ENCODE data around the gene PFKFB4. TPM values are rescaled to one million over a fixed set of nuclear protein-coding genes. Genes with fewer than 3 reads are reported as not detected.

PFKFB4 gene
- total and polyA plus RNA-seq, 10 of the 15 experiments (the other 5 are each of a cell fraction or from before 2014, with no cell fraction given): 0.37 to 89.1 (median 5.2) TPM

DNA sequence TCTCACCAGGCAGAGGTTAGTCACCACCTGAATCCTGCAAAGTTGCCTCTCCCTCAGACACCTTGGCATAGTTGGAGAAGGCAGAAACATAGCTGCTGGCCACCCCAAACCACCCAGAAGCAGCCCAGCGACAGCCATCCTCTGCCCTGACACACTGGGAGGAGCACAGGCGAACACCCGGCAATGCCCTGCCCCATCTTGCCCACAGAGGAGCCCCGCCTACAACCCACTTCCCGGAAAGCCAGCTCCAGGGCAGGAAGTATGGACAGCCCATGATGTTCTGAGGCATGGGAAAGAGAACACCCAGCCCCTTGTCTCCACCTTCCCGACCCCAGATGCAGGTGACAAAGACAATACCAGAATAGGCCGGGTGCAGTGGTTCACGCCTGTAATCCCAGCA is 40.0 kb downstream of the PFKFB4 start:
- Histone ChIP-seq H2AFZ (ENCODE audit: control insufficient read depth, low read depth, low read length) (no peak overlapping the region), H3K36me3 (ENCODE audit: control insufficient read depth in 2 of 2, insufficient read depth in 2 of 2, low read length in 1 of 2) (peaks cover 0 to 11% of the 10 kb centered on the region in 2 experiments; a peak in 3 of 4 replicates), H3K27ac (ENCODE audit: control insufficient read depth, insufficient read depth) (no peak overlapping the region), H3K4me2 (ENCODE audit: control insufficient read depth, insufficient read depth) (no peak overlapping the region), H3K4me3 (no peak overlapping the region), H3K79me2 (ENCODE audit: control insufficient read depth, insufficient read depth, low read length) (no peaks in the 10 kb centered on the region), H3K9ac (ENCODE audit: control insufficient read depth, insufficient read depth, low read length) (no peak overlapping the region), H3K9me3 (replicated peaks; ENCODE audit: control insufficient read depth, insufficient read depth, low read length) (no peaks in the 10 kb centered on the region), H3K4me1 (ENCODE audit: control insufficient read depth, insufficient read depth, low read length) (peaks cover 12% of the 10 kb centered on the region), H4K20me1 (ENCODE audit: control insufficient read depth, insufficient read depth) (no peaks in the 10 kb centered on the region; the same call in 1 of the 2 replicates), H3K27me3 (replicated peaks in 1 of 2; ENCODE audit: control insufficient read depth in 2 of 2, insufficient read depth in 2 of 2, low read length in 1 of 2) (no peaks in the 10 kb centered on the region)
- no peak for TF ChIP-seq HSF1 (IDR thresholded peaks at IDR 0.05; ENCODE audit: low read depth, low read length)
- no peak for TF ChIP-seq IKZF1 (conservative IDR thresholded peaks at IDR 0.05)
- TF ChIP-seq IRF4 (IDR thresholded peaks at IDR 0.05; ENCODE audit: low read depth, low read length): no peak
- no peak for TF ChIP-seq CREM (IDR thresholded peaks at IDR 0.05; ENCODE audit: low read depth)
- TF ChIP-seq SIX5 (IDR thresholded peaks at IDR 0.05; ENCODE audit: low read depth, low read length, severe bottlenecking): no peak
- no peak for TF ChIP-seq REST (IDR thresholded peaks at IDR 0.05; ENCODE audit: low read depth, low read length)
- no peak for TF ChIP-seq CHD4 (IDR thresholded peaks at IDR 0.05)
- no peak for TF ChIP-seq RELB (IDR thresholded peaks at IDR 0.05; ENCODE audit: low read depth)
- no peak for TF ChIP-seq POLR2AphosphoS5 (IDR thresholded peaks at IDR 0.05; ENCODE audit: low read length)
- TF ChIP-seq SREBF2 (IDR thresholded peaks at IDR 0.05; ENCODE audit: low read length): no peak
- no peak for TF ChIP-seq IRF3 (IDR thresholded peaks at IDR 0.05)
- TF ChIP-seq ZNF384 (IDR thresholded peaks at IDR 0.05; ENCODE audit: borderline replicate concordance, low read depth, low read length): no peak
- TF ChIP-seq CBFB (IDR thresholded peaks at IDR 0.05; ENCODE audit: low read depth): no peak
- no peak for TF ChIP-seq BHLHE40 (IDR thresholded peaks at IDR 0.05; ENCODE audit: borderline replicate concordance in 1 of 2, low read depth in 2 of 2, low read length in 1 of 2)
- no peak for TF ChIP-seq FOS (IDR thresholded peaks at IDR 0.05; ENCODE audit: borderline replicate concordance, extremely low read depth, insufficient read length)
- no peak for TF ChIP-seq HDAC6 (IDR thresholded peaks at IDR 0.05; ENCODE audit: unreplicated experiment)
- no peak for TF ChIP-seq CEBPB (IDR thresholded peaks at IDR 0.05; ENCODE audit: borderline replicate concordance in 1 of 2, low read depth in 2 of 2, low read length in 2 of 2)
- WGBS (ENCODE audit: insufficient coverage, insufficient replicate concordance, low lambda C conversion rate, missing lambda C conversion rate): 79% methylated on average over 8 of the region's 8 CpGs
- CTCF ChIA-PET: no interaction called here
- ATAC-seq (no peak), DNase-seq (ENCODE audit: low read depth, low spot score) (no peak), FAIRE-seq (no peak)
- intact Hi-C loops (cut with micrococcal nuclease; ENCODE audit: unreplicated experiment) (no loop called here), in situ Hi-C loops (cut with MboI) (no loop called here)
- POLR2A ChIA-PET: no interaction called here
- SMC1A ChIA-PET (ENCODE audit: uncharacterized antibody, unreplicated experiment): interaction anchor here (1.7 kb wide), 1 partner anchor 42 kb away, joined by 3 read pairs; no protein-coding TSS in a partner anchor
- BruUV-seq (replicated peaks): no TSS peak
- RAD21 ChIA-PET (ENCODE audit: unreplicated experiment): no interaction called here
